ENCODE measurements around the gene NUCB1.
"Not testable (repeated sequence)": the region's sequence is repeated elsewhere in the genome, so short reads cannot be mapped to it uniquely, and the experiment has no call there.

The NUCB1 gene

DNA sequence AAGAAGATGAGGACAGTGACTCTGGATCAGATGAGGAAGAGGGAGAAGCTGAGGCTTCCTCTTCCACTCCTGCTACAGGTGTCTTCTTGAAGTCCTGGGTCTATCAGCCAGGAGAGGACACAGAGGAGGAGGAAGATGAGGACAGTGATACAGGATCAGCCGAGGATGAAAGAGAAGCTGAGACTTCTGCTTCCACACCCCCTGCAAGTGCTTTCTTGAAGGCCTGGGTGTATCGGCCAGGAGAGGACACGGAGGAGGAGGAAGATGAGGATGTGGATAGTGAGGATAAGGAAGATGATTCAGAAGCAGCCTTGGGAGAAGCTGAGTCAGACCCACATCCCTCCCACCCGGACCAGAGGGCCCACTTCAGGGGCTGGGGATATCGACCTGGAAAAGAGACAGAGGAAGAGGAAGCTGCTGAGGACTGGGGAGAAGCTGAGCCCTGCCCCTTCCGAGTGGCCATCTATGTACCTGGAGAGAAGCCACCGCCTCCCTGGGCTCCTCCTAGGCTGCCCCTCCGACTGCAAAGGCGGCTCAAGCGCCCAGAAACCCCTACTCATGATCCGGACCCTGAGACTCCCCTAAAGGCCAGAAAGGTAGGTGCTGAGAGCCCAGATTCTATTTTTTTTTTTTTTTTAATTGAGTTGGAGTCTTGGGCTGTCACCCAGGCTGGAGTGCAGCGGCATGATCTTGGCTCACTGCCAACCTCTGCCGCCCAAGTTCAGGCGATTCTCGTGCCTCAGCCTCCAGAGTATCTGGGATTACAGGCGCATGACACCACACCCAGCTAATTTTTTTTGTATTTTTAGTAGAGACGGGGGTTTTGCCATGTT, 25.6 kb upstream of the NUCB1 start:
- DNase-seq (ENCODE audit: low spot score): no peak

DNA sequence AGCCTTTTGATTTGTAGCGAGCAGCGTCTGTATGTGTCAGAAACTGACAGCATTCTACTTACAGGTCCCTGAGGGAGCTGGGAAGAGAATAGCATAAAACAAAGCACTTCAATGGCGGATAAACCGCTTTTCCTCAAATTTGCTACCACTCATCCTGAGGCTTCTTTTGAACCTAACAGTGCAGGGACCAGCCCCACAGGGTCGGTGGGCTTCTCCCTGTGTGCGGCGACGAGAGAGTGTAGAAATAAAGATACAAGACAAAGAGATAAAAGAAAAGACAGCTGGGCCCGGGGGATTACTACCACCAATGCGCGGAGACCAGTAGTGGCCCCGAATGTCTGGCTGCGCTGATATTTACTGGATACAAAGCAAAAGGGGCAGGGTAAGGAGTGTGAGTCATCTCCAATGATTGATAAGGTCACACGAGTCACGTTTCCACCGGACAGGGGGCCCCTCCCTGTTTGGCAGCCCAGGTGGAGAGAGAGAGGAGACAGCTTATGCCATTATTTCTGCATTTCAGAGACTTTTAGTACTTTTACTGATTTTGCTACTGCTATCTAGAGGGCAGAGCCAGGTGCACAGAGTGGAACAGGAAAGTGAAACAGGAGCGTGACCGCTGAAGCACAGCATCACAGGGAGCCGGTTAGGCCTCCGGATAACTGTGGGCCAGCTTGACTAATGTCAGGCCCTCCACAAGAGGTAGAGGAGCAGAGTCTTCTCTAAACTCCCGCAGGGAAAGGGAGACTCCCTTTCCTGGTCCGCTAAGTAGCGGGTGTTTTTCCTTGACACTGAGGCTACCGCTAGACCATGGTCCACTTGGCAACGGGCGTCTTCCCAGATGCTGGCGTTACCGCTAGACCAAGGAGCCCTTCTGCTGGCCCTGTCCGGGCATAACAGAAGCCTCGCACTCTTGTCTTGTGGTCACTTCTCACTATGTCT, 23.8 kb upstream of the NUCB1 start:
- DNase-seq (ENCODE audit: low spot score): not testable (repeated sequence)

DNA sequence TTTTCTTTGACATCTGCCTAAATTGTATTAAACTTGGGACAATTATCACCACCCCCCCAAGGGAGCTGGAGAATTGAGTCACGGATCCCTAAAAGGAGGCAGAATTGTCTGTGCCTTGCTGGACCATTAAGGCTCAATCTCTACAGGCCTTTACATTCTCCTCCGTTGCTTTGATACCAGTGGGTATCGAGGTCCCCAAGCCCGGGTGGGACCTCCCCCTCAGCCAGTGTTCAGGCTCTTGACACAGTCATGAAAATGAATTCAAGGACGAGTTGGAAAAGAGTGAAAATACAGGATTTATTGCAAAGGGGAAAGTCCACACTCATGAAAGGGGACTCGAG, 22.3 kb upstream of the NUCB1 start:
- DNase-seq (ENCODE audit: low spot score): no peak

DNA sequence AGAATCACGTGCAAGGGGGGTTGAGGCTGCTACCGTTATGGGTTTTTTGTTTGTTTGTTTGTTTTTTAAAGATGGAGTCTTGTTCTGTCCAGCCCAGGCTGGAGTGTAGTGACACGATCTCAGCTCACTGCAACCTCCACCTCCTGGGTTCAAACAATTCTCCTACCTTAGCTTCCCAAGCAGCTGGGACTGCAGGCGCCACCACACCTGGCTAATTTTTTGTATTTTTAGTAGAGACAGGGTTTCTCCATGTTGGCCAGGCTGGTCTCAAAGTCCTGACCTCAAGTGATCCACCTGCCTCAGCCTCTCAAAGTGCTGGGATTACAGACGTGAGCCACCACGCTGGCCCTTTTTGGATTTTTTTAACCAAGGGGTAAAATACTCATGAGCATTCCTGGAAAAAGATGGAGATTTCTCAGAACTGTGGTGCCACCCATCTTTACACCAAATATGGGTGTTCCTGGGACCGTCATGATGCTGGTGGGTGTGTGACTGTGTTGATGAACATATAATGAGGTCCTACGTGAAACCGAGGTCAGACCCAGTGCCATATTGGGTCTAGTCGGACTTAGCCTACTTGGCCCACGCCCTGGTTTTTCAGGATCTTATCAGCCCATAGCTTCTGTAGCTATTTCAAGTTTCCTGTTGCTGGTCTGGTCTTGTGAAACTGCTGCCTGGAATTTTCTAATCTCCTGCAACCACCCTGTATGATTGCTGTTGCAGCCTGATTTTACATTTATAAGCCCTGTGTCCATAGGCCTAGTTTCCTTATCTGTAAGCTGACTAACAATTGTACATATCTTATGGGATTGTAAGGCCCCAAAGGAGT, 21.7 kb upstream of the NUCB1 start:
- no peak for DNase-seq (ENCODE audit: low spot score)

DNA sequence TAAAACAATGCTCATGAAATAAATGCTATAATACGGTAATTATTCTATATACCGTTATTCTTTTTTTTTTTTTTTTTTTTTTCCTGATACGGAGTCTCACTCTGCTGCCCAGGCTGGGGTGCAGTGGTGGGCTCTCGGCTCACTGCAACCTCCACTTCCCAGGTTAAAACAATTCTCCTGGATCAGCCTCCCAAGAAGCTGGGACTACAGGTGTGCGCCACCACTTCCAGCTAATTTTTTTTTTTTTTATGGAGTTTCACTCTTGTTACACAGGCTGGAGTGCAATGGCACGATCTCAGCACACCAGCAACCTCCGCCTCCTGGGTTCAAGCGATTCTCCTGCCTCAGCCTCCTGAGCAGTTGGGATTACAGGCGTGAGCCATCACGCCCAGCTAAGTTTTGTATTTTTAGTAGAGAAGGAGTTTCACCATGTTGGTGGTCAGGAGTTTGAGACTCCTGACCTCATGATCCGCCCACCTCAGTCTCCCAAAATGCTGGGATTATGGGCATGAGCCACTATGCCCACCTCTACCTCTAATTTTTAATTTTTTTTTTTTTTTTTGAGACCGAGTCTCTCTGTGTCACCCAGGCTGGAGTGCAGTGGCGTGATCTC, 21.0 kb upstream of the NUCB1 start:
- no peak for DNase-seq (ENCODE audit: low spot score)

DNA sequence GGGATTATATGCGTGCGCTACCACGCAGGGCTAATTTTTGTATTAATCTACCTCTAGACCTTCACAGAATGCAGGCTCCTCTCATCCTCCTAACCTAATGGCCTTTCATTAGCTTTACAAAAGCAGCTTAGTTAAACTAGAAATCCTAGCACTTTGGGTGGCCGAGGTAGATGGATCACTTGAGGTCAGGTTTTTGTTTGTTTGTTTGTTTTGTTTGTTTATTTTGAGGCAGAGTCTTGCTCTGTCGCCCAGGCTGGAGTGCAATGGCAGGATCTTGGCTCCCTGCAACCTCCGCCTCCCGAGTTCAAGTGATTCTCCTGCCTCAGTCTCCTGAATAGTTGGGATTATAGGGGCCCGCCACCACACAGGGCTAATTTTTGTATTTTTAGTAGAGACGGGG, 20.4 kb upstream of the NUCB1 start:
- not testable (repeated sequence) for DNase-seq (ENCODE audit: low spot score)

DNA sequence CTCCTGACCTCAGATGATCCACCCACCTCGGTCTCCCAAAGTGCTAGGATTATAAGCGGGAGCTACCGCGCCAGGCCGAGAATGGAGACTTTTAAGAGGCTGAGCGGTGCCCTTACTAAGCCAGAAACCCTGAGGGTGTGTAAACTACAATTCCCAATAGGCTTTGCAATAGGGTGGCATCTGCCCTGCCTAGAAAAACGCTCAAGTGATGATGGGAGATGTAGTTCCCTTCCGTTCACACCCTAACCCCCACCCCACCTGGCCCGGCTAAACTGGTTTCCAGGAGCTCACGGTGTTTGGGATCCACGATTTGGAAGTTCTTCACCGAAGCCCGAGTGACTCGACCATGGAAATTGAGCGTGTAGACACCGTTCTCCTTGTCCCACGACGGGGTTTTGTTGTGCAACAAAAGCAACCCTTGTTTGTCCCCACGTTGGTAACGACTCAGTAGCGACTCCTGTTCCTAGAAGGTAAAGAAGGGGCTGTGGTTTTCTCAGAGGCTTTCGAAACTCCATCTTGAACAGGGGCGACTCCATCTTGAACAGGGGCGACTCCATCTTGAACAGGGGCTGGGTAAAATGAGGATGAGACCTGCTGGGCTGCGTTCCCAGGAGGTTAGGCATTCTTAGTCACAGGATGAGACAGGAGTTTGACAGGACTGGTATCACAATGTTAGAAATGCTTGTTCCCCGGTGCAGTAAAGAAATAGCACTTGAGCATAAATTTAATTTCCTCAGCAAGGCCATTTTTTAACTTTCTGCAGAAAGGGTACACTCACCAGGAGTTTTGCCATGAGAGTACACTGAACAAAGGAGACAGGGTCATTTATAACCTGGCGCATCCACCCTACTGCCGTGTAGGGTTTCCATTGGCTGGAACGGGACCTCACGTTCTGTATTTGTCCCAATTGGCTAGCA, 18.1 kb upstream of the NUCB1 start:
- DNase-seq (ENCODE audit: low spot score): no peak

DNA sequence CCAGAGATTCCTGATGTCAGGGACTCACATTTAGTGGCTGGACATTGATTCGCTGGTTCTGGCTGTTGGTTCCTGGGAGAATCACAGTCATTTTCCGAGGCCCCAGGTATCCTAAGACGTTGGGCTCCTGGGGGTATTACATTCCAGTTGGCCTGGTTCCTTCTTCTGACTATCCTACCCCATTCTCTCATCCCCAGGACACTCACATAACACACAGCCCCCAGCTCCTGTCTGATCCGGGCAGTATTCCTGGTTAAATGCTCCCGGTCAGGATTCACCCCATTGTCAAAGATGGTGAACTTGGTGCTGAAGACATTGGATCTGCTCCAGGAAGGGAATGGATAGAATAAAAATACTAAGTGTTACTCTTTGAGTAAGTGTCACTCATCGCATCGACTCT, 16.4 kb upstream of the NUCB1 start:
- no peak for DNase-seq (ENCODE audit: low spot score)

DNA sequence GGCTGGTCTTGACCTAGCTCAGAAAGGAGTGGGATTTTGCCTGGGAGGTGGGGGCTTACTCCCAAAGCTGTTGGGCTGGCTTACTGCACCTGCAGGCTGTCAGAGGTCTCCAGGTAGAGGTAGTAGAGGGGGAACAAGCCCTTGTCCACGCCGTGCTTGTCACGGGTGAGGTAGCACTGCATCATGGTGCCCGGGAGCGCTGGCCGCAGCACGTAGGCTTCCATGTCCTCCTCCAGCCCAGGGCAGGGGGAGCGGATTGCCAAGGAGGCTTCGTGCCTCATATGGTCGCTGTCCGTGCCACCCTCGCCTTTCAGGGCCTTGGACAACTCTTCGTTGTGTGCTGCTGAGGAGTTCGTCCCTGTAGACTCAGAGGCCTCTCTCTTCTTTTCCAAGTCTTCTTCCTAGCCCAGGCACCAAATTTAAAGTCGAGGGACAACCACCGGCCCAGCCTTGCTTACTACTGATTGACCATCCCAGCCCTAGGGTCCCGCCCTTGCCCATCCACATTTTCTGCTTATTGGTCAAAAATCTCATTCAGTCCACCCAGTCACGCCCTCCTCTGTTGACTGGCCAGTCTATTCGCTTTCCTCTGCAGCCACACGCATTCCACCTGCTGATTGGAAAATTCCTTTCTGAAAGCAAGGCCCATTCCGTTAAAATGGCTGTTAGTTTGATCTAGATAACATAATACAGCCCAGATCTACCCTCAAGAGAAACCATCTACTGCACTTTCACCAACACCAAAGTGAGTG, 12.1 kb upstream of the NUCB1 start:
- DNase-seq (ENCODE audit: low spot score): no peak

DNA sequence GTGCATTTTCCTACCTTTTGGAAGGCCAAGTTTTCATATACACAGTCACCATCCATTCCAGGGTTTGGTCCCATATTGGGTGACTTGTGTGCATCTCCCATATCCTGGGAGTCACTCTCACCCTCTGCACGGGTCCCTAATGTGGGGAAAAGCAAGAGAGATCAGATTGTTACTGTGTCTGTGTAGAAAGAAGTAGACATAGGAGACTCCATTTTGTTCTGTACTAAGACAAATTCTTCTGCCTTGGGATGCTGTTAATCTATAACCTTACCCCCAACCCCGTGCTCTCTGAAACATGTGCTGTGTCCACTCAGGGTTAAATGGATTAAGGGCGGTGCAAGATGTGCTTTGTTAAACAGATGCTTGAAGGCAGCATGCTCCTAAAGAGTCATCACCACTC, 10.6 kb upstream of the NUCB1 start:
- DNase-seq (ENCODE audit: low spot score): not testable (repeated sequence)

DNA sequence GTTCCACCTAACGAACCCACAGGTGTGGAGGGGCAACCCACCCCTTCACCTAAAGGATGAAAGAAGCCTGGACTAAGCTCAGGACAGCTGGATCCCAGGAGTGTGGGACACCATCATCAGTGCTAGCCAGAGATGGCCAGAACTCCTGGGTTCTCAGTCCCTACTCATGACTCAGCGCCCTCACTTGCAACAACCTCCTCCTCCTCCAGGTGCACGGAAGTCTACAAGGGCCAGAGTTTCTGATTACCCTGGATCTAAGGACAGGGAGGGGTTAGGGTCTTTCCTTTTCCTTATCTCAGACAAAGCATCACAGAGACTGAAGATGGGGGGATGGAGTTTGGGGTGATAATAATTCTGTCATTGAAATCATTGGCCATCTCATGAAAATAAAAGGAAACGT, 9.6 kb upstream of the NUCB1 start:
- no peak for DNase-seq (ENCODE audit: low spot score)

DNA sequence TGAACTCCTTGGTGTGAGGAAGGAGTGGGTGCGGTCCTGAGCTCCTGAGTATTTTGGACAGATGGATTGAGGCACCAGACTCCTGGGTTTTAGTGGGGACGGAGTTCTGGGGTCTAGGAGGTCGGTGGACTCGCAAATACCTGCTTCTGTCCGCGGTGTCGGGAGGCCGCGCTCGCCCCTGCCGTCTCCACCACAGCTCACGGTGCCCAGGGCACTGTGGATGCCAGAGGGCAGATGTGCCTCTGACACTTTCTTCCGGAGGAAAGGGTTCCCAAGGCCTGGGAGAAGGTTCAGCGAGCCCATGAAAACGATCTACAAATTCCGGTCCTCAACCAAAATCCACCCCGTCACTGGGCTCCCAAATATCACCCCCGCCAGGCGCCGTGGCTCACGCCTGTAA, 4.9 kb upstream of the NUCB1 start:
- no peak for DNase-seq (ENCODE audit: low spot score)

DNA sequence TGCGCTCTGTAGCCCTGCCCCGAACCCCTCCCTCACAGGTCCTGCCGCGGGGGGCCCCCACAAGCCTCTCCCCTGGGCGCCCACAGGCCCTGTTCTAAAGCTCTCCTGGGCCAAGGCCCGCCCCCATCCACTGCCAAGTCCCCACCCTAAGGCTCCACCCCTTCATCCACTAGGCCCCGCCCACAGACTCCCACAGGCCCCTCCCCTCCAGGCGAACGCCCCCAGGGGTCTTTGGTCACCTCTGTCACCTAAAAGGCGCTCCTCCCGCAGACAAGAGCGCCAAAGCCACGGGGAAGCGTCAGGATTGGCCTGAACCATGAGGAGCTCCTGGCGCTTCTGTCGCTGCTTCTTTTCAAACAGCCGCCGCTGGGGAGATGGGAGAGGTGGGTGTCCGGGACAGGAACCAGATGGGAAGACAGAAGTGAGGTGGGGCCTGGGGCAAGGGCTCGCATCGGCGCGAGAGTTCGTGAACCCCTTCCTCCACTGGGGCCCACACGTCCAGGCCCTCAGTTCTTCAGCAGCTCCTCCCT, 3.9 kb upstream of the NUCB1 start:
- DNase-seq (ENCODE audit: low spot score): no peak

DNA sequence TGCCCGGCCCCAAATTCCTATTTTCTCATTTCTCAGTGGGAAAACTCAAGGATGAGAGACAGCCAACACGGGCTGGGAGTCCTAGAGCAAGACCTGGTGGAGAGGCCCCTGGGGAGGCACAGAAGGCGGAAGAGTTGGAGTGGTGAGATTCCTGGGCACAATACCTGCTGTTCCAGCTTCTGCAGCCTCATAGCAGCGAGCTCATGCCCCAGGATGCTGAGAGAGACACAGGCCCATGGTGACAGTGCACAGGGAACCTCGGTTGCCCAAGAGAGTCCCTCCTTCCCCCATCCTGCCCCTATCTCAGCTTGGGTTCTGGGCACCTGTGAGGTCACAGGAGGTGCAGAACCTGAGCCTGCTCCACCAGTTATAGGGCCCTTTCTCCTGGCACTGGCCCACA, 2.9 kb upstream of the NUCB1 start:
- no peak for DNase-seq (ENCODE audit: low spot score)

DNA sequence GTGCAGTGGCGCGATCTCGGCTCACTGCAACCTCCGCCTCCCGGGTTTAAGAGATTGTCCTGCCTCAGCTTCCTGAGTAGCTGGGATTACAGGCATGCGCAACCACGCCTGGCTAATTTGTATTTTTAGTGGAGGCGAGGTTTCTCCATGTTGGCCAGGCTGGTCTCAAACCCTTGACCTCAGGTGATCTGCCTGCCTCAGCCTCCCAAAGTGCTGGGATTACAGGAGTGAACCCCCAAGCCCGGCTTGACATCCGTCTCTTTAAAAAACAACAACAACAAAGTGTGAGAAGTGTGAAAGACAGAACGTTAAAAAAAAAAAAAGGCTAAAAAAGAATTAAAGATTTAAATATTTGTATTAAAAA, 744 bp upstream of the NUCB1 start:
- DNase-seq (ENCODE audit: low spot score): not testable (repeated sequence)

DNA sequence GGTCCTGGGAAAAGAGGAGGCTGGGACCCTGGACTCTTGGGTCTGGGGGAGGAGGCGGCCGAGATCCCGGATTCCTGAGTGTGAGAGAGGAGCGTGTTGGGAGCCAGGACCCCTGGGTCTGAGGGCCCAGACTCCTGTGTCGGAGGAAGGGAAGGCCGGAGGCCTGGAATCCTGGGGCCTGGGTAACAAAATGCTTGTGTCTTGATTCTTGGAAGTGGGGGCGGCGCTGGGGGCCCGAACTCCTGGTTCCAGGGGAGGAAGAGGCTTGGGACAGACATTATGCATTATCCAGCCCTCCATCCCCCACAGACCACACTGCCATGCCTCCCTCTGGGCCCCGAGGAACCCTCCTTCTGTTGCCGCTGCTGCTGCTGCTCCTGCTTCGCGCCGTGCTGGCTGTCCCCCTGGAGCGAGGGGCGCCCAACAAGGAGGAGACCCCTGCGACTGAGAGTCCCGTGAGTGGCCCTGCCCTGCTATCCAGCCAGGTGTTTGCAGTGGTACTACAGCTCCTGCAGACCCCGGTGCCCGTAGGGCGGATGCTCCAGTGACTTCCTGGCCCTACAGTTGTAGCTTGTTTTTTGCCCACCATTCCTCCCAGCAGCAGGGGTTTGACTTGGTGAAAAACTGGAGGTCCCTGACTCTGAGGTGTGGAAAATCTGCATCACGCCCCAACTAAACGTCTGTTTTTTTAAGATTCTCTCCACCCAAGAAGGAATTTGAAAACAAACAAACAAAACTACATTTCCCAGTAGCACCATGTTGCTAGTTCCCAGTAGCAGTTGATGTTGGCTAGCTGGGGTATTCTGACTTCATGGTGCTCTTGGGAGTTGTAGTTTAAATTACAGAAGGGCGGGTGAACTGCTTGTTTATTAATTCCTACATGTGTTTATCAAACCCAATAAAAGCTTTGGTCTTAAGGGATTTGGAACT, 630 bp downstream of the NUCB1 start:
- peak; percentile 35 for DNase-seq (ENCODE audit: low spot score)

DNA sequence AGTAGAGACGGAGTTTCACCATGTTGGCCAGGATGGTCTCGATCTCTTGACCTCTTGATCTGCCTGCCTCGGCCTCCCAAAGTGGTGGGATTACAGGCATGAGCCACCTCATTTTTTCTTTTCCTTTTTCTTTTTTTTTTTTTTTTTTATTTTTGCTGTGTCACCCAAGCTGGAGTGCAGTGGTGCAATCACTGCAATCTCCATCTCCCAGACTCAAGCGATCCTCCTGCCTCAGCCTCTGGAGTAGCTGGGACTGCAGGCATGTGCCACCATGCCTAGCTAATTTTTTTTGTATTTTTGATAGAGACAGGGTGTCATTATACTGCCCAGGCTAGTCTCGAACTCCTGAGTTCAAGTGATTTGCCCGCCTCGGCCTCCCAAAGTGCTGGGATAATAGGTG, 2.2 kb downstream of the NUCB1 start:
- not testable (repeated sequence) for DNase-seq (ENCODE audit: low spot score)

DNA sequence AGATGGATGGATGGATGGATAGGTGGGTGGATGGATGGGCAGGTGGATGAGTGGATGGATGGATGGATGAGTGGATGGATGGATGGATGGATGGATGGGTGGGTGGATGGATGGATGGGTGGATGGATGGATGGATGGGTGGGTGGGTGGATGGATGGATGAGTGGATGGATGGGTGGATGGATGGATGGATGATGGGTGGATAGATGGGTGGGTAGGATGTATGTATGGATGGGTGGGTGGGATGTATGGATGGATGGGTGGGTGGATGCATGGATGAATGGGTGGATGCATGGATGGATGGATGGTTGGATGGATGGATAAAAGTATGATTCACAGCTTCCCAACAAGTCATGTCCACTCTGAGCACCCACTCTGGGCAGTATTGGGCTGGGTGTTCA, 3.7 kb downstream of the NUCB1 start:
- DNase-seq (ENCODE audit: low spot score): not testable (repeated sequence)

DNA sequence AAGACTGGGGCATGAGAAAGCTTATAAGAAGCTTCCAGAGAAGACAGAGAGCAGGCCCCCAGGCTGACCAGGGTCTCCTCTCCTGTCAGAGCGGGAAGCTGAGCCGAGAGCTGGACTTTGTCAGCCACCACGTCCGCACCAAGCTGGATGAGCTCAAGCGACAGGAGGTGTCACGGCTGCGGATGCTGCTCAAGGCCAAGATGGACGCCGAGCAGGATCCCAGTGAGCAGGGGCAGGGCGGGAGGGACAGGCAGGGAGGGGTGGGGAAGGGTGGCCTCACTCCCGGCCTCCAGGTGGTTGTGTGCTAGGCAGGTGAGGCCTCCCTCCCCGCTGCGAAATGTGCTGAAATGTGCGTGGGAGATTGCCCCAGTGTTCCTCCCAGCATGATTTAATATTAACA, 5.6 kb downstream of the NUCB1 start:
- no peak for DNase-seq (ENCODE audit: low spot score)
